ENCODE data around the gene TPT1. TPM values are rescaled to one million over a fixed set of nuclear protein-coding genes. Genes with fewer than 3 reads are reported as not detected.
"Not testable (repeated sequence)": the region's sequence is repeated elsewhere in the genome, so short reads cannot be mapped to it uniquely, and the experiment has no call there.

Gene TPT1
- 3,215 TPM for total RNA-seq
- long read RNA-seq, full-length matches to known transcripts = 874 of 915 reads
- long read RNA-seq, partial matches to known transcripts = 32 of 915 reads
- long read RNA-seq, other reads (novel, unspliced or antisense) = 9 of 915 reads

- peak; percentile 100 for DNase-seq (ENCODE audit: low spot score)
- intact Hi-C loops (cut with DNase I) = loop anchor here (2.0 kb wide), 1 partner anchor 76 kb away; no protein-coding TSS in a partner anchor
These were observed at the start of gene TPT1 for GRCh38 chr13:45341034-45341798. TPT1 (minus strand) TSS chr13:45341183; CDS start chr13:45341069, 114 bp downstream.

DNA sequence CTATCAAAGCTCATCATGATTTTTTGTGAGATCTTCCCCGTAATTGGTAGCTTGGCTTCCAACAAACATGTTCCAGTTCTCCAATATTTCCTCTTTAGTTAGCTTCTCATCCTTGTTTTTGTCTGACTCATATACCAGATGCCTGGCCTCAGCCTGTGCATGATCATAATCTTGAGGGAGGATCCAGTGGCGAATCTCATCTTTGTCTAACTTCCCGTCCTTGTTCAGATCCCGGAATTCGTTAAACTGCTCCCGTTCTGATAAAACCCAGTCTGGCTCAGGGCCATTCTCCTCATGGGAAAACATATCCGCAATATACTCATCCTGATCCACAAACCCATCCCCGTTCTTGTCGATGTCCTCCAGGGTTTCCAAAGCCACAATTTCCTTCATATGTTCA, 49.4 kb upstream of the TPT1 start:
- intact Hi-C loops (cut with DNase I); DNase-seq (ENCODE audit: low spot score): not testable (repeated sequence)

DNA sequence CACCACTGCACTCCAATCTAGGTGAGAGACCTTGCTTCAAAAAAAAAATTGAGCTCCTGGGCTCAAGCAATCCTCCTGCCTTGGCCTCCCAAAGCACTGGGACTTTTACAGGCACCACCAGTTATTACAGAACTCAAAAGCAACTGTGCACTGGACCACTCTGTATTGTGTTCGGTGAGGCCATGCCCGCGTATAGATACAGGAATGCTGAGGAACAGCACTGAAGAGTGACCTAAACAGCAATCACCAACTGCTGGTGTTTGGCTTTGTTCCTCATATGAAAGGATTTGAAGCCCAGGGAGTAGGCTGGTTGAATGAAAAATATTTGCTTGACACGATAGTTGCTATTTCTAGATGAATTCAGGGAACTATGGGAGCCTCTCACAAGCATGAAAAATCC, 47.7 kb upstream of the TPT1 start:
- intact Hi-C loops (cut with DNase I) = no loop called here

GRCh38 chr13:45386892-45387575, 46.1 kb upstream of the TPT1 start:
- DNase-seq (ENCODE audit: low spot score); intact Hi-C loops (cut with DNase I): not testable (repeated sequence)

More for the DNA sequence above, 47.7 kb upstream of the TPT1 start:
- no peak for DNase-seq (ENCODE audit: low spot score)

DNA sequence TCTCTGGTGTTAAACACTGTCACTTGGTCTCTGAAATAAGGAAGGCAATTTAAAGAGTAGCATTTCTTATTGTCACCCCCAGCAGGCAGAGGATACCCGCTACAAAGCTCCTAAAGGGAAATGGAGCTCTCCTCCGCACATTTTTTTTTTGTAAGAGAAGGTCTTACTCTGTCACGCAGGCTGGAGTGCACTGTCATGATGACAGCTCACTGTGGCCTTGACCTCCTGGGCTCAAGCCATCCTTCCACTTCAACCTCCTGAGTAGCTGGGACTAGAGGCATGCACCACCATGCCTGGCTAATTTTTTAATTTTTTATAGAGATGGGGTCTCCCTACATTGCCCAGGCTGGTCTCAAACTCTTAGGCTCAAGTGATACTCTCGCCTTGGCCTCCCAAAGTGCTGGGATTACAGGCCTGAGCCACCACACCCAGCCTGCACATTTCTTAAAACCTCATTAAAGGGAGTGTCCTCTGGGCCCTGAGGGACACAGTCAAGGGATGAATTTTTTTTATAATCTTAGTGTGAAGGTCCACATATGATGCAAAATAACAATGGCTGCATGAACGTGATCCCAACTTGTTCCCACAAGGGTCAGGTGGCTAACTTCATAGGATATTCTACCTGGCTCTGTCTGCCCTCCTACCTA, 45.0 kb upstream of the TPT1 start:
- no peak for DNase-seq (ENCODE audit: low spot score)
- intact Hi-C loops (cut with DNase I) = no loop called here

GRCh38 chr13:45385320-45385719, 44.3 kb upstream of the TPT1 start:
- no peak for DNase-seq (ENCODE audit: low spot score)
- intact Hi-C loops (cut with DNase I) = no loop called here

DNA sequence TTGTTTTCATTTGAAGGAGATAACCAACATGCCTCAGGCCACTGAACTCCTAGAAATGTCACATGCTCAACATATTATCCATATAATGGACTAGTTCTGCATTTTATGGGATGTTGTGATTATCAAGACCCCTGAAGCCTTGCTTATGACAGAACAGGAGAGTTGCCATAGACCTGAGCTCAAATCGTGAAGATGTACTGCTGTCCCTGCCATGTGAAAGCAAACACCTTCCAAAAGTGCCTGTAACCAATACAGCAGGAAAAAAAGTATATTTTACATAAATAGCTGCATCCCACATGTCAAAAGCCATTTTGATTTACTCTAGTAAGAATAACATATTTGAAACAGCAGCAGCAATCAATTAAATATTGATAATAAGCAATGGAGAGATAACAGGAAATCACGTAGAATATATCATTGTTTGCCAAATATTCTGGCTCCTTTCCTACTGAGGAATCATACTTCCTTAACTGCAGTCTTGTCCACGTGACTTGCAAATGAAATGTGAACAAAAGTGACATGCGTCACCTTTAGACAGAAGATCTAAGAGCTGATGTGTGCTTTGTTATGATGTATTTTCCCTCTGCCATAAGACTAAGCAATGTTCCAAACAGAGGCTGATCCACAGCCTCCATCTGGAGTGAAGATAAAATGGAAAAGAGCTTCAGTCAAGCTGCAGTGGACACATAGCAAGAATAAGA, 43.6 kb upstream of the TPT1 start:
- intact Hi-C loops (cut with DNase I) = no loop called here
- no peak for DNase-seq (ENCODE audit: low spot score)

DNA sequence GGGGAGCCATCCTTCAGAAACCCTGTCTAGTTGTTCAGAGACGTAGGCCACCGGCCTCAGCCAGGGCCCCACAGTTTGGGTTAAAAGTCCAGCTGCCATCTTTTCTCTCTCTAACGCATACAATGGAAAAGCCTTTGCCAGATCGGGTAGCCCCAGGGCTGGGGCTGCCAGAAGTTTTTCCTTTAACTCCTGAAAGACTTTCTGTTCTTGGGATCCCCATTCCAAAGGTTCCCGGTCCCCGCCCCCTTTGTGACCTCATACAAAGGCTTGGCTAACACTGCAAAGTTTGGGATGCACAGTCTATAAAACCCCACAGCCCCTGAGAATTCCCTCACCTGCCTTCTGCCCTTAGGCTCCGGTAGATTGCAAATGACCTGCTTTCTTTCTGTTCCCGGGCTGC, 41.8 kb upstream of the TPT1 start:
- intact Hi-C loops (cut with DNase I); DNase-seq (ENCODE audit: low spot score): not testable (repeated sequence)

DNA sequence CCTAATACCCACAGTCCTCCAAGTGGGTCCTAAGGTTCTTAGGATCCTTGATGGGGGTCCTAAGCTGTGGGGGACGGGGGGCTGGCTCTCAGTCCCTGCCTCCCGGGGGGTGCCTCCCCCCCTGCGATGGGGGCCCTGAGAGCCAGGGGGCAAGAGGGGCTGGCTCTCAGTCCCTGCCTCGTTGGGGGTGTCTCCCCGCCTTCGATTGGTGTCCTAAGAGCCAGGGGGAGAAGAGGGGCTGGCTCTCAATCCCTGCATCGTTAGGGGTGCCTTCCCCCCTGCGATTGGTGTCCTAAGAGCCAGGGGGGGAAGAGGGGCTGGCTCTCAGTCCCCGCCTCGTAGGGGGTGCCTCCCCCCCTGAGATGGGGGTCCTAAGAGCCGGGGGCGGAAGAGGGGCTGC, 40.2 kb upstream of the TPT1 start:
- intact Hi-C loops (cut with DNase I) = no loop called here
- DNase-seq (ENCODE audit: low spot score) = no peak

- intact Hi-C loops (cut with DNase I) = not testable (repeated sequence)
These were observed 39.7 kb upstream of the TPT1 start for GRCh38 chr13:45380708-45381107.

GRCh38 chr13:45379516-45379915, 38.5 kb upstream of the TPT1 start:
- intact Hi-C loops (cut with DNase I); DNase-seq (ENCODE audit: low spot score): not testable (repeated sequence)

More at GRCh38 chr13:45380708-45381107, 39.7 kb upstream of the TPT1 start:
- not testable (repeated sequence) for DNase-seq (ENCODE audit: low spot score)

- intact Hi-C loops (cut with DNase I); DNase-seq (ENCODE audit: low spot score): not testable (repeated sequence)
These were observed 37.8 kb upstream of the TPT1 start for GRCh38 chr13:45378786-45379185.

- intact Hi-C loops (cut with DNase I); DNase-seq (ENCODE audit: low spot score): not testable (repeated sequence)
These were observed 36.3 kb upstream of the TPT1 start for GRCh38 chr13:45377314-45377713.

DNA sequence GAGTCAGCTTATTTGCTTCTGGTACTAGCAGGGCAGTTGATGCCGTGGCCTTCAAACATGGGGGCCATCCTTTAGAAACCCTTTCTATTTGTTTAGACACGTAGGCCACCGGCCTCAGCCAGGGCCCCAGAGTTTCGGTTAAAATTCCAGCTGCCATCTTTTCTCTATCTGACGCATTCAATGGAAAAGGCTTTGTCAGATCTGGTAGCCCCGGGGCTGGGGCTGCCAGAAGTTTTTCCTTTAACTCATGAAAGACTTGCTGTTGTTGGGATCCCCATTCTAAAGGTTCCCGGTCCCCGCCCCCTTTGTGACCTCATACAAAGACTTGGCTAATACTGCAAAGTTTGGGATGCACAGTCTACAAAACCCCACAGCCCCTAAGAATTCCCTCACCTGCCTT, 35.7 kb upstream of the TPT1 start:
- intact Hi-C loops (cut with DNase I); DNase-seq (ENCODE audit: low spot score): not testable (repeated sequence)

DNA sequence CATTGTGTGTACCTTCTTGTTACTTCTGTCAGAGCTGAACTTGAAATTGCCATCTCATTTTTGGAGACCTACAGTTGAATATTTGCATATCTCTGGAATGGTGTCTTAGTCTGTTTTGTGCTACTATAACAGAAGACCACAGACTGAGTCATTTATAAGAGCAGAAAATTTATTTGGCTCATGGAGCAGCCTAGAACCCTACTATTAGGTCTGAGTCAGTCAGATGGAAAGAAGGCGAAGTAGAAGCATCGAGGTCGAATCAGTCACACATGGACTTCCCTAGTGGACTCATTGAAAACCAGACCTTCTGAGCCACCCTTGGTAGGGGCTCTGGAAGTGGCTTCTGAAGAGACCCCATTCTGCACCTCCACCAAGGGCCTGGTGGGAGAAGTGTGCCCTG, 33.9 kb upstream of the TPT1 start:
- DNase-seq (ENCODE audit: low spot score) = no peak
- intact Hi-C loops (cut with DNase I) = loop anchor here (5.0 kb wide), 1 partner anchor 137 kb away; no protein-coding TSS in a partner anchor

DNA sequence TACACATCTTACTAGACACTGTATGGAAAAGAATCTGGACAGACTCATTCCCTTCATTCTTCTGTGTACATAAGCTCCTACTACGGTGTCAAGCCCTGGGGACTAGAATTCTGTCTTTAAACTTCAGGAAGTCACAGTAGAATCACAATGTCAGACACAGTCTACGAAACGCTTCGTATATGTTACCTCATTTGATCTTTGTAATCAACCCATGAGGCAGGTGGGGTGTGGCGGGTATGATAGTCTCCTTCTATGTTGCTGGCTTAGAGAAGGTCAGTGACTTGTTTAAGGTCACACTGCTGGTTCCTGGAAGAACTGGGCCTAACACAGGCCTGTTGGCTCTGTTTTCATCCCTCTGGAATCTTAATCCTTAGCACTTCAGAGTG, 32.2 kb upstream of the TPT1 start:
- intact Hi-C loops (cut with DNase I) = loop anchor here (5.0 kb wide), 1 partner anchor 139 kb away; no protein-coding TSS in a partner anchor
- DNase-seq (ENCODE audit: low spot score) = no peak

GRCh38 chr13:45372189-45373161, 31.5 kb upstream of the TPT1 start:
- intact Hi-C loops (cut with DNase I) = loop anchor here (5.0 kb wide), 1 partner anchor 140 kb away; no protein-coding TSS in a partner anchor
- no peak for DNase-seq (ENCODE audit: low spot score)

DNA sequence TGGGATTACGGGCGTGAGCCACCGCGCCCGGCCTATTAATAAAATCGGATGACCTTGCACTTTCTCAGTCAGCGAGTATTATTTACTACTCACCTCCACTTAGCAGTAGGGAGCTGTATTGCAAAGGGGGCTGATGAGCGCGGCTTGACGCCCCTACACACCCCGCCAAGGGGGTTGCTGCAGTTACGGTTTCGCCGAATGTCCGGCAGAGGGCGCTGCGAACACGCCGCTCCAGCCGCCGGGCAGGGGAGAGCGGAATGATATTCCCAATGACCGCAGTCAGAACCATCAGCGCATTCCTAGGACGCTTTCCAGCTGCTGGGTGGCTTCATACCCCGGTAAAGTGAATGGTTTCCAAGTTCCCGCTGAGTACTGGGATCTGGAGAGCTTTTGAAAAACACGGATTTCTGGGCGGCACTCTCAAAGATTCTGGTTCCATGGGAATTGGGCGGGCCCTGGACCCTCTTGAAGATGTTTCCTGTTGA, 30.0 kb upstream of the TPT1 start:
- intact Hi-C loops (cut with DNase I) = loop anchor here (5.0 kb wide), 1 partner anchor 141 kb away; no protein-coding TSS in a partner anchor
- peak; percentile 85 for DNase-seq (ENCODE audit: low spot score)
